Duodenal mucosa (tissue), 2 donors: ENCODE data around the gene SERPINA9.
"Not testable (repeated sequence)": the region's sequence is repeated elsewhere in the genome, so short reads cannot be mapped to it uniquely, and the experiment has no call there.

Experiments used
- H3K27ac ChIP-seq: one replicate; pipeline ENCODE4 v1.7.0; 2013; ENCODE audit warnings: low read depth, low read length
- H3K27me3 ChIP-seq, 2 donors: one replicate each; pipeline ENCODE4 v1.7.0; 2013; ENCODE audit warnings: low read length in 2 of 2, control low read depth in 1 of 2; ENCODE audit not compliant: insufficient read depth in 2 of 2, control insufficient read depth in 1 of 2
- H3K36me3 ChIP-seq, 2 donors: one replicate each; pipeline ENCODE4 v1.7.0; 2013; ENCODE audit warnings: low read length in 2 of 2, control low read depth in 1 of 2; ENCODE audit not compliant: insufficient read depth in 2 of 2, control insufficient read depth in 1 of 2
- H3K4me1 ChIP-seq, 2 donors: one replicate each; pipeline ENCODE4 v1.7.0; 2013; ENCODE audit warnings: low read length in 2 of 2, control low read depth in 1 of 2; ENCODE audit not compliant: insufficient read depth in 2 of 2, control insufficient read depth in 1 of 2
- H3K4me3 ChIP-seq, 2 donors: one replicate each; pipeline ENCODE4 v1.7.0; 2013; ENCODE audit warnings: low read length in 2 of 2, low read depth in 1 of 2
- H3K9ac ChIP-seq, 2 donors: one replicate each; pipeline ENCODE4 v1.7.0; 2013; ENCODE audit warnings: low read length in 2 of 2, low read depth in 1 of 2
- H3K9me3 ChIP-seq, 2 donors: one replicate each; pipeline ENCODE4 v1.7.0; 2013; ENCODE audit warnings: low read length in 2 of 2, control low read depth in 1 of 2; ENCODE audit not compliant: control insufficient read depth in 1 of 2

SERPINA9 gene

GRCh38 chr14:94428610-94429009, 47.4 kb downstream of the SERPINA9 start:
- Histone ChIP-seq H3K27me3 (peaks cover 2 to 6% of the 10 kb centered on the region in 2 donors), H3K9me3 (no peaks in the 10 kb centered on the region), H3K4me3 (no peak overlapping the region), H3K36me3 (no peaks in the 10 kb centered on the region), H3K4me1 (no peaks in the 10 kb centered on the region), H3K9ac (no peak overlapping the region), H3K27ac (no peak overlapping the region)

- H3K36me3 ChIP-seq = no peaks in the 10 kb centered on the region
- H3K27ac ChIP-seq = no peak overlapping the region
- H3K4me3 ChIP-seq = no peak overlapping the region
- H3K27me3 ChIP-seq = peaks cover 6% of the 10 kb centered on the region in 2 donors
- H3K4me1 ChIP-seq = no peaks in the 10 kb centered on the region
- H3K9ac ChIP-seq = no peak overlapping the region
- H3K9me3 ChIP-seq = no peaks in the 10 kb centered on the region
Measured at GRCh38 chr14:94427016-94427613, 48.9 kb downstream of the SERPINA9 start.

GRCh38 chr14:94426526-94426925, 49.5 kb downstream of the SERPINA9 start:
- no peaks in the 10 kb centered on the region for H3K36me3 ChIP-seq
- H3K27me3 ChIP-seq = peaks cover 6% of the 10 kb centered on the region in 2 donors
- H3K9me3 ChIP-seq = no peaks in the 10 kb centered on the region
- H3K27ac ChIP-seq = no peak overlapping the region
- no peak overlapping the region for H3K9ac ChIP-seq
- no peaks in the 10 kb centered on the region for H3K4me1 ChIP-seq
- no peak overlapping the region for H3K4me3 ChIP-seq

GRCh38 chr14:94424371-94424770, 51.6 kb downstream of the SERPINA9 start:
- H3K4me3 ChIP-seq = no peak overlapping the region
- no peaks in the 10 kb centered on the region for H3K4me1 ChIP-seq
- no peak overlapping the region for H3K27ac ChIP-seq
- peaks cover 6% of the 10 kb centered on the region in 2 donors for H3K27me3 ChIP-seq
- no peaks in the 10 kb centered on the region for H3K36me3 ChIP-seq
- H3K9me3 ChIP-seq = no peaks in the 10 kb centered on the region
- H3K9ac ChIP-seq = no peak overlapping the region

GRCh38 chr14:94423453-94424056, 52.4 kb downstream of the SERPINA9 start:
- H3K27ac ChIP-seq = no peak overlapping the region
- H3K36me3 ChIP-seq = no peaks in the 10 kb centered on the region
- H3K9me3 ChIP-seq = no peaks in the 10 kb centered on the region
- H3K4me3 ChIP-seq = no peak overlapping the region
- H3K9ac ChIP-seq = no peak overlapping the region
- peaks cover 6% of the 10 kb centered on the region in 2 donors for H3K27me3 ChIP-seq
- no peaks in the 10 kb centered on the region for H3K4me1 ChIP-seq

GRCh38 chr14:94421316-94421715, 54.7 kb downstream of the SERPINA9 start:
- H3K4me1 ChIP-seq = no peaks in the 10 kb centered on the region
- H3K4me3 ChIP-seq = no peak overlapping the region
- H3K36me3 ChIP-seq = no peaks in the 10 kb centered on the region
- no peak overlapping the region for H3K27ac ChIP-seq
- H3K27me3 ChIP-seq = peaks cover 6% of the 10 kb centered on the region in 2 donors
- no peaks in the 10 kb centered on the region for H3K9me3 ChIP-seq
- H3K9ac ChIP-seq = no peak overlapping the region

GRCh38 chr14:94417497-94418205, 58.3 kb downstream of the SERPINA9 start:
- not testable (repeated sequence) for H3K9me3 ChIP-seq, H3K4me1 ChIP-seq, H3K9ac ChIP-seq, H3K36me3 ChIP-seq, H3K4me3 ChIP-seq, H3K27ac ChIP-seq, H3K27me3 ChIP-seq
